Posterior cingulate gyrus (tissue), 11 donors: ENCODE measurements around the gene EMILIN1.

Experiments used
- DNase-seq, 10 donors: peaks; one replicate each; pipeline versions ENCODE4 v3.0.0 to v3.0.0-alpha.2; 2020 to 2021; ENCODE audit warnings: mixed read lengths in 3 of 10
- intact Hi-C: fragments of 100-400 bp; cut with DNase I; formaldehyde crosslinking; loops from one replicate; pipeline ENCODE4 v1.15.1; 2023

EMILIN1 gene

GRCh38 chr2:27078267-27079194 is at the start of gene EMILIN1:
Gene EMILIN1 (plus strand): TSS chr2:27078615. CDS start chr2:27079066, 451 bp downstream.
- intact Hi-C loops = no loop called here
- DNase-seq = peak in 9 of 10 donors; percentile 33 to 92 (median 50)

GRCh38 chr2:27029051-27029450 is 49.4 kb upstream of the EMILIN1 start:
- intact Hi-C loops = no loop called here

GRCh38 chr2:27032495-27033252 is 45.7 kb upstream of the EMILIN1 start, which contains the start of gene TMEM214:
Gene TMEM214 (plus strand): TSS chr2:27032965. CDS start chr2:27033016, 51 bp downstream.
- intact Hi-C loops = loop anchor here (2.0 kb wide), 1 partner anchor 18 kb away; the partner anchor contains the start of gene AGBL5
- DNase-seq = peak; percentile 79 to 99 (median 90)

More at GRCh38 chr2:27029051-27029450, 49.4 kb upstream of the EMILIN1 start:
- DNase-seq = no peak

GRCh38 chr2:27033253-27033852 is 45.1 kb upstream of the EMILIN1 start:
- no peak for DNase-seq
- intact Hi-C loops = loop anchor here (2.0 kb wide), 1 partner anchor 17 kb away; the partner anchor contains the start of gene AGBL5

- intact Hi-C loops = no loop called here
- DNase-seq = peak in 1 of 10 donors; percentile 49
Measured at GRCh38 chr2:27038012-27038411, 40.4 kb upstream of the EMILIN1 start.

- DNase-seq = peak in 1 of 10 donors; percentile 58
- intact Hi-C loops = no loop called here
Measured at GRCh38 chr2:27038631-27039339, 39.6 kb upstream of the EMILIN1 start.

GRCh38 chr2:27039426-27039825 is 39.0 kb upstream of the EMILIN1 start:
- intact Hi-C loops = no loop called here
- peak in 2 of 10 donors; percentile 58 to 65 for DNase-seq

GRCh38 chr2:27039871-27040270 is 38.5 kb upstream of the EMILIN1 start:
- intact Hi-C loops = no loop called here
- DNase-seq = peak in 1 of 10 donors; percentile 33

- intact Hi-C loops = no loop called here
- peak in 1 of 10 donors; percentile 57 for DNase-seq
Measured at GRCh38 chr2:27040282-27040681, 38.1 kb upstream of the EMILIN1 start.

GRCh38 chr2:27041752-27042151 is 36.7 kb upstream of the EMILIN1 start:
- intact Hi-C loops = no loop called here
- no peak for DNase-seq

- intact Hi-C loops = no loop called here
Measured at GRCh38 chr2:27042159-27042661, 36.2 kb upstream of the EMILIN1 start.

GRCh38 chr2:27042985-27043634 is 35.3 kb upstream of the EMILIN1 start:
- intact Hi-C loops = no loop called here

More at GRCh38 chr2:27042159-27042661, 36.2 kb upstream of the EMILIN1 start:
- no peak for DNase-seq

GRCh38 chr2:27049422-27050280 is 28.8 kb upstream of the EMILIN1 start:
- DNase-seq = peak in 1 of 10 donors; percentile 87
- intact Hi-C loops = loop anchor here (2.0 kb wide), 2 partner anchors 17 to 37 kb away; partner anchors contain the start of genes KHK and TMEM214

More at GRCh38 chr2:27042985-27043634, 35.3 kb upstream of the EMILIN1 start:
- DNase-seq = no peak

- intact Hi-C loops = loop anchor here (2.0 kb wide), 2 partner anchors 18 to 36 kb away; partner anchors contain the start of genes KHK and TMEM214
- DNase-seq = peak; percentile 89 to 99 (median 93)
Measured at GRCh38 chr2:27050281-27050995, 28.0 kb upstream of the EMILIN1 start.

GRCh38 chr2:27050996-27051901 is 27.2 kb upstream of the EMILIN1 start, which contains the start of gene AGBL5:
Gene AGBL5 (plus strand): TSS chr2:27051668. CDS start chr2:27052959, 1,291 bp downstream.
- peak; percentile 93 to 99 (median 96) for DNase-seq
- intact Hi-C loops = loop anchor here (2.0 kb wide), 2 partner anchors 18 to 36 kb away; partner anchors contain the start of genes KHK and TMEM214
